Right cardiac atrium (tissue), 5 donors: ENCODE data around the gene KLHL13. TPM values are rescaled to one million over a fixed set of nuclear protein-coding genes. Genes with fewer than 3 reads are reported as not detected.
A peak's percentile ranks its signal among the peaks of the same experiment; 100 is the strongest.
"Not testable (repeated sequence)": the region's sequence is repeated elsewhere in the genome, so short reads cannot be mapped to it uniquely, and the experiment has no call there.

Source experiments
- ATAC-seq, 2 donors: fragments of 200-7000 bp; cut with Tn5 transposase; one replicate each; pipeline versions ENCODE4 v1.8.0 to v1.9.1; 2020; ENCODE audit warnings: moderate library complexity in 2 of 2, mild to moderate bottlenecking in 1 of 2
- DNase-seq, 3 donors: peaks; one replicate each; pipeline ENCODE4 v3.0.0-alpha.2; 2020
- H3K27ac ChIP-seq: one replicate; pipeline ENCODE4 v1.5.1; 2013; ENCODE audit warnings: mild to moderate bottlenecking, low read length, control low read depth, moderate library complexity
- H3K27me3 ChIP-seq: one replicate; pipeline ENCODE4 v1.6.1; 2013; ENCODE audit not compliant: control insufficient read depth, insufficient read depth
- H3K4me1 ChIP-seq: one replicate; pipeline ENCODE4 v1.6.1; 2013; ENCODE audit warnings: low read length; ENCODE audit not compliant: control insufficient read depth, insufficient read depth
- H3K4me3 ChIP-seq: one replicate; pipeline ENCODE4 v1.5.1; 2013; ENCODE audit warnings: low read length, control low read depth
- H3K9me3 ChIP-seq: one replicate; pipeline ENCODE4 v1.6.1; 2013; ENCODE audit warnings: low read length; ENCODE audit not compliant: control insufficient read depth
- WGBS: extraction: QIAGEN DNeasy Blood & Tissue Kit; methylation state at CpG from one replicate; pipeline ENCODE4 v1.1.7; 2013; 5-methylcytosine and 5-hydroxymethylcytosine counted together
- intact Hi-C, 4 donors: fragments of 100-400 bp; cut with DNase I; formaldehyde crosslinking; loops; one replicate each; pipeline versions ENCODE4 v1.11.0 to v1.14.0; 2022 to 2023
- polyA plus RNA-seq: library from polyadenylated mRNA; stranded (reverse); fragments of 200-250 nt; gene quantifications from one replicate; pipeline ENCODE4 v1.2.3, GENCODE V29; 2013
- total RNA-seq, 4 donors: library from RNA; stranded (reverse); fragmentation: NEBNext Ultra II Directional; extraction: Animal tissue kit (Norgen Biotek cat#: 25700); gene quantifications; one replicate each; pipeline ENCODE4 v1.2.1, GENCODE V29; 2021
- donor health status: healthy with polysubstance abuse.
- donor health status: DM: no; HTN: yes; CAD: no.
- donor health status: DM: no; HTN: no; CAD: no.
- donor health status: DM: no; HTN: yes; CAD: no; lungs with severe emphysema.
- donor health status: DM: yes; HTN: yes; CAD: no.

Gene KLHL13
- total and polyA plus RNA-seq, 5 donors = 4.0 to 13.1 (median 6.5) TPM

DNA sequence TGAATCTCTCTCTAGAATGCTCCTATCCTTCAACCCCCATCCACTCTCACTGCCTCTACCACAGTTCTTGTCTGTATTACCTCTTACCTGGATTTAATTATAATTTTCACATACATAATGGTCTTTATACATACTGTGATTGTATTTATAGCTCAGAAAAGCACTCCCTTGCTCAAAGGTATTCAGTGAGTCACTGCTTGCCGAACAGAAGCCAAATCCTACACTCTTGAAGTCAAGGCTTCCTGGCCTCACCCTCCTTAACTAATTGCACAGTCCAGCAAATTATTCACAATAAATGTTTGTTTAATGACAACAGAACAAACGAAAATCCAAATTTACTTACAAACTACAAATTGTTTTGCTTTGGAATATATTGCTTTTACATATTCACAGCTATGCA is 159.5 kb downstream of the KLHL13 start:
- Histone ChIP-seq H3K4me1 (no peaks in the 10 kb centered on the region), H3K27me3 (no peaks in the 10 kb centered on the region), H3K27ac (no peak overlapping the region), H3K4me3 (no peak overlapping the region), H3K9me3 (no peaks in the 10 kb centered on the region)
- WGBS = 36% methylated on average over 2 of the region's 2 CpGs
- intact Hi-C loops = no loop called here
- no peak for DNase-seq
- no peak for ATAC-seq

DNA sequence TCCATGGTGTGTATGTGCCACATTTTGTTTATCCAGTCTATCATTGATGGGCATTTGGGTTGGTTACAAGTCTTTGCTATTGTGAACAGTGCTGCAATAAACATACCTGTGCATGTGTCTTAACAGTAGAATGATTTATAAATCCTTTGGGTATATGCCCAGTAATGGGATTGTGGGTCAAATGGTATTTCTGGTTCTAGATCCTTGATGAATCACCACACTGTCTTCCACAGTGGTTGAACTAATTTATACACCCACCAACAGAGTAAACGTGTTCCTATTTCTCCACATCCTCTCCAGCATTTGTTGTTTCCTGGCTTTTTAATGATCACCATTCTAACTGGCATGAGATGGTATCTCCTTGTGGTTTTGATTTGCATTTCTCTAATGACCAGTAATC is 177.3 kb downstream of the KLHL13 start:
- H3K27ac ChIP-seq, H3K27me3 ChIP-seq, DNase-seq, ATAC-seq, H3K4me1 ChIP-seq, H3K9me3 ChIP-seq, intact Hi-C loops, H3K4me3 ChIP-seq: not testable (repeated sequence)
- 75% methylated on average over 1 of the region's 1 CpG for WGBS

DNA sequence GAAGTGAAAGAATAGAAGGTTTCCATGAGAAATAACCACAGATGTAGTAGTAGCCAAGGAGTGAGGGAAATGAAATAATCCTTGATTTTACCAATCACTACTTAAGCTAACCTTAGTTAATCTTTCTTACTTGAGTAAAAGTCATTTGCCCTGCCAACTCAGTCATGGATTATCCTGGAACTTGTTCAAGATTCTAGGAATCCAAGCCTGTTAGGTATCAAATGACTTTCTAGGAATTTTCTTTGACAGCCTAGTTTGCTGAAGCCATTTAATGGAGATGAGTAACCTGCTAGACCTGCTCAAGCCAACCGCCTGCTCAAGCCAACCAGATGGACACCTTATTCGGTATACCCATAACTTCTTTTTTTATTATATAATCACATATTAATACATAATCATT is 180.5 kb downstream of the KLHL13 start:
- ATAC-seq (no peak), DNase-seq (no peak)
- Histone ChIP-seq H3K27ac (no peak overlapping the region), H3K9me3 (no peaks in the 10 kb centered on the region), H3K27me3 (no peaks in the 10 kb centered on the region), H3K4me1 (no peaks in the 10 kb centered on the region), H3K4me3 (no peak overlapping the region)
- WGBS = 95% methylated on average over 2 of the region's 2 CpGs
- intact Hi-C loops = no loop called here

DNA sequence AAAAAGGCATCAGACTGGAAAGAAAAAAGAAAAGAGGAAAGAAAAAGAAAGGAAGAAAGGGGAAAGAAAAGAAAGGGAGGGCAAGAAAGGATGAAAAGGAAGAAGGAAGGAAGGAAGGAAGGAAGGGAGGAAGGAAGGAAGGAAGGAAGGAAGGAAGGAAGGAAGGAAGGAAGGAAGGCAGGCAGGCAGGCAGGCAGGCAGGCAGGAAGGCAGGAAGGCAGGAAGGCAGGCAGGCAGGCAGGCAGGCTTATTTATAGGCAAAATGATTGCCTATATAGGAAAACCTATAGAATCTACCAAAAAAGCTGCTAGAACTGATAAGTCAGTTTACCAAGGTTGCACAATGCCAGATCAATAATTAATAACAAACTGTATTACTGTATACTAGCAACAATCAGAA is 186.5 kb downstream of the KLHL13 start:
- H3K27ac ChIP-seq, H3K4me1 ChIP-seq, ATAC-seq, intact Hi-C loops, H3K9me3 ChIP-seq, H3K4me3 ChIP-seq, DNase-seq, H3K27me3 ChIP-seq: not testable (repeated sequence)

DNA sequence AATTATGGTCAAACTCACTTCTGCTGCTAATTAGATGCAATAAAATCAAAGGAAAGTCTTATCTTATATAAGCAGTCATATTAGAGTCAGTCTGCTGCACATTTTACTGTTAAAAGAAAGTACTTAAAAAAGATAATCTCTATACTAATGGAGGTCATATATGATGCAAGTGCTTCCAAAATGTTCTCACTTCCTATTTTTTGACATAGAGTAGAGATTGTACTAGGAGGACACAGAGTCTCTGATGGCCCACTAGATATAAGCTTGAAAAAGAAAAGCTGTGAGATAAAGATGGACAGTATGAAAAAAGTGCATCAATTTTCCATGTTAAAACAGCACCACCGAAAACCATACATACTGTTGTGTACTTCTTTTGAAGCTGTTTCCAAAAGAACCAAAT is 196.9 kb downstream of the KLHL13 start:
- intact Hi-C loops = no loop called here
- WGBS = 93% methylated on average over 1 of the region's 1 CpG
- Histone ChIP-seq H3K27me3 (no peaks in the 10 kb centered on the region), H3K9me3 (no peaks in the 10 kb centered on the region), H3K4me3 (no peak overlapping the region), H3K4me1 (no peaks in the 10 kb centered on the region), H3K27ac (no peak overlapping the region)
- ATAC-seq (no peak), DNase-seq (no peak)

DNA sequence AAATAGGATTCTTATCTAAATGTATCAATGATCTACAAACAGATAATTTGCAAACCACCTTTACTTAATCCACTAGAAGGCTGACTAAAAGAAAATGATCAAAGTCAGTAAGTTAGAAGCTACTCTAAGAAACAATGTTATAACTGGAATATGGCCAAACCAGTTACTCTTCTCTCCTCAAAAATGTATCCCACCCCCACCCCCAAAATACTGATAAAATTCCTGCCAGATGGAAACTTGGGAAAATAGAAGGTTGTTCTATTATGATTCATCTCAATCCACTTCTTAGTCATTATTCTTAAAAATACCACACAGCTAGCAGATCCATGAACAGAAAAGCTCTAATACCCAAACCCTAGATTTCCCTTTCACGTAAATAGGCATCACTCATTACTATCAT is 206.4 kb downstream of the KLHL13 start:
- DNase-seq (no peak), ATAC-seq (no peak)
- Histone ChIP-seq H3K27ac (no peak overlapping the region), H3K9me3 (no peaks in the 10 kb centered on the region), H3K27me3 (no peaks in the 10 kb centered on the region), H3K4me1 (no peaks in the 10 kb centered on the region), H3K4me3 (no peak overlapping the region)
- intact Hi-C loops = no loop called here
- WGBS = 91% methylated on average over 1 of the region's 1 CpG

DNA sequence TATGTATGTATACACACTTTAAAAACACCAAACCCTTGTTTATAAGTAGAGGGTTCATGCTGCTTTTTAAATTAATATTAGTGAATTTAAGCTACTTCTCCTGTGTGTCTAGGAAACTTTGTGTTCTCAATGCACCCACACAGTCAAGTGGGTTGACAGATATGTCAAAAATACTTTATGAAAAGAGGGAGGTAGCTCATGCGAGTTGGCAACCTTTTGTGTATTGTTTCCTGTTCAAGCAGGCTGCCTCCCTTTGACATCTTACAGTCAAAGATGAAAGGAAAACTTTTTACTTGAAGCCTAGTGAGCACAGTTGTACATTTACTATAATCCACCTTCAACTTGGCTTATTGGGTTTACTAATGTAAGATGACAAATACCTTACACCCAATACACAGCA is 218.4 kb downstream of the KLHL13 start:
- Histone ChIP-seq H3K9me3 (no peaks in the 10 kb centered on the region), H3K4me1 (no peaks in the 10 kb centered on the region), H3K4me3 (no peak overlapping the region), H3K27ac (no peak overlapping the region), H3K27me3 (no peaks in the 10 kb centered on the region)
- intact Hi-C loops = no loop called here
- ATAC-seq = no peak
- 63% methylated on average over 1 of the region's 1 CpG for WGBS
- DNase-seq = no peak

DNA sequence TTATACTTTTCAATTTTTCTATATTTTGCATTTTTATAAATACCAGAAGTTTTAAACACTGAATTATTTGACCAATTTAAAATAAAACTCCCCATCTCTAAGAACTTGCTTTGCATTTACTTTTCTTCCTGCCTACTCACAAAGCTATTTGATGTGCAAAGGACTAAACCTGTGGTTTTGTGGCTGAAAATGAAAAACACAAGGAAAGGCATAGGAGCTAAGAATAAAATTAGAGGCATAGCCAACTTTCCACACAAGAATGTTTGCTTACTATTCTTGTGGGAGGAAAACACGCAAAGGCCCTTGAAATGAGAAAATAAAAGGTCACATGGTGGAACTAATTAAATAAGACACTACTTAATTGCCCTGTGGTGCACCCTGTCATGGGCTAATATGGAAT is 221.2 kb downstream of the KLHL13 start:
- DNase-seq = no peak
- Histone ChIP-seq H3K27ac (no peak overlapping the region), H3K4me1 (no peaks in the 10 kb centered on the region), H3K27me3 (no peaks in the 10 kb centered on the region), H3K9me3 (no peaks in the 10 kb centered on the region), H3K4me3 (no peak overlapping the region)
- no peak for ATAC-seq
- 54% methylated on average over 1 of the region's 1 CpG for WGBS
- intact Hi-C loops = no loop called here

DNA sequence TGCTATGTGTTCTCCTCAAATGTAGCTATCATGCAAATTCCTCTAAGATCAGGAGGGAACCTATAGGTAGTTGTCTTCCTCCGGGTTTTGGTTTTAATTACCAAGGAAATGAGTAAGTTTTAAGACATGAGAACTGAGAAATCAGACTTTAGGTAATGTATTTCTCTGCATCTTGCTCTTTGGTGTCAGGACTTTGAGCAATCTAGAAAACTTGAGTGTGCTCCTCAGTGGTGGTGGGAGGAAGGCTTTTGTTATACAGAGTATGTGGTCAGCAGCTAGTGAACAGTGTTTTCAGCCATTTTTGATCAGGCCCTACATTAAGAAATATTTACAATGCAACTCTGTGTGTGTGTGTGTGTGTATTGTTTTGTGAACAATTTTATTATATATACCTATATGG is 224.1 kb downstream of the KLHL13 start:
- Histone ChIP-seq H3K4me3 (no peak overlapping the region), H3K4me1 (no peaks in the 10 kb centered on the region), H3K27ac (no peak overlapping the region), H3K9me3 (no peaks in the 10 kb centered on the region), H3K27me3 (no peaks in the 10 kb centered on the region)
- ATAC-seq = no peak
- WGBS = 84% methylated on average over 1 of the region's 1 CpG
- intact Hi-C loops = no loop called here
- no peak for DNase-seq

DNA sequence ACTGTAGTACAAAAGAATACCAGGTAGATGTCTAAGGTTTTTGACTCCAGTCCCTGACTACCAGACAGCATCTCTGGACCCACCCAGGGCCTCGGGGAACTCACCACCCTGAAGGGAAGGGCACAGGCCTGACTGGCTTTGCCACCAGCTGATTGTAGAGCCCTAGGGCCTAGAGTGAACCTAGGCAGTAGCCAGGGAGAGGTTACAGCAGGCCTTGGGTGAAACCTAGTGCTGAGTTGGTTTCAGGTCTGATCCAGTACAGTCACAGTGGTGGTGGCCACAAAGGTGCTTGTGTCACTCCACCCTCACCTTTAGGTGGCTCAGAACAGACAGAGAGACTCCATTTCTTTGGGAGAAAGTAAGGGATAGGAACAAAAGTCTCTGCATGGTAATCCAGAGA is 244.8 kb downstream of the KLHL13 start:
- Histone ChIP-seq H3K27me3 (no peaks in the 10 kb centered on the region), H3K27ac (no peak overlapping the region), H3K9me3 (no peaks in the 10 kb centered on the region), H3K4me3 (no peak overlapping the region), H3K4me1 (no peaks in the 10 kb centered on the region)
- intact Hi-C loops = no loop called here
- peak in 1 of 3 donors; percentile 3 for DNase-seq
- 68% methylated on average over 1 of the region's 1 CpG for WGBS
- ATAC-seq = no peak

DNA sequence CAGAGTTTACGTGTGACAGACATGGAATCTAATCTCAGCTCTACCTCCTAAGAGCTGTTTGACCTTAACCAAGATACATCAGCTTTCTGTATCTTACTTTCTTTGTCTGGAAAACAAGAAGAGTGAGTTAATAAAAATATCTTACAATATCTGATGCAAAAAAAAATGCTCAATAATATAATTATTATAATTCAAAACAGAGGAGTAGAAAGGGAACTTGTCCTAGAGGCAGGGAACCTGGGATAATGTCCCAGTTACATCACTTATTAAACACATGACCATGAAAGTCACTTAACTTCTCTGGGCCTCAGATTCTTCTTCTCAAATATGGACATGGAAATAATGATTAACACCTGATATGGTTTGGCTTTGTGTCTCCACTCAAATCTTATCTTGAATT is 256.1 kb downstream of the KLHL13 start:
- DNase-seq = no peak
- Histone ChIP-seq H3K9me3 (no peaks in the 10 kb centered on the region), H3K27ac (no peak overlapping the region), H3K27me3 (no peaks in the 10 kb centered on the region), H3K4me1 (no peaks in the 10 kb centered on the region), H3K4me3 (no peak overlapping the region)
- intact Hi-C loops = no loop called here
- 96% methylated on average over 1 of the region's 1 CpG for WGBS
- no peak for ATAC-seq

DNA sequence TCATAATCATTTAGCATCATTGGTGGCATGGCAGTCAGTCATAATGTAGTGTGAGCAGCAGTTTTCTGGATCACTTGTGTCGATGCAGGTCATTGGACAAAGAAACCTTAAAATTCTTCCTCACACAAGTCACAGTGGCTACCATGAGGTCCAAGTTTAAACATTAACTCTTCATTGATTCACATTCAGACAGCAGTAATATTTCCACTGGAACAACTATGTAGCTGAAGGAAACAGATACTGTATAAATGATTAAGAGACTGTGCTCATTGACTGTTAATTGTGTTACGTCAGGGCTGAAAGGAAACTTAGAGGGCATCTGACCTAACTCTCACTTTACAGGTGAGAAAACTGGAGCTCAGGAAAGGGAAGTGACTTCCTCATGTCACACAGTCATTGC is 261.8 kb downstream of the KLHL13 start:
- 43% methylated on average over 2 of the region's 2 CpGs for WGBS
- Histone ChIP-seq H3K27me3 (no peaks in the 10 kb centered on the region), H3K4me1 (no peaks in the 10 kb centered on the region), H3K27ac (no peak overlapping the region), H3K9me3 (no peaks in the 10 kb centered on the region), H3K4me3 (no peak overlapping the region)
- DNase-seq (no peak), ATAC-seq (no peak)
- intact Hi-C loops = no loop called here
